Nasal cavity respiratory epithelium epithelial cell of viscerocranial mucosa (primary cell): ENCODE measurements around the gene STX3. TPM values are rescaled to one million over a fixed set of nuclear protein-coding genes. Genes with fewer than 3 reads are reported as not detected.

Source experiments
- total RNA-seq: library from RNA; depleted of rRNA; stranded (reverse); fragments of >200 nt; gene quantifications from 2 replicates; pipeline ENCODE4 v1.2.3, GENCODE V29; 2014

The STX3 gene
- 40.0 and 56.0 TPM in 2 replicates for total RNA-seq

GRCh38 chr11:59754859-59755700 is at the start of gene STX3:
Gene STX3, plus strand, starts transcription at chr11:59755376. Its CDS starts 230 bp downstream, at chr11:59755606.

GRCh38 chr11:59713745-59714144 is 41.4 kb upstream of the STX3 start, which contains the start of gene OR10V1:
Gene OR10V1, minus strand, starts transcription at chr11:59713845. Its CDS starts 0 bp downstream, at chr11:59713845.

GRCh38 chr11:59810189-59810910 is 55.2 kb downstream of the STX3 start, which contains the start of gene MRPL16:
Gene MRPL16, minus strand, starts transcription at chr11:59810778. Its CDS starts 120 bp downstream, at chr11:59810658.

GRCh38 chr11:59845399-59845798 is 90.2 kb downstream of the STX3 start, which contains the start of gene CBLIF:
Gene CBLIF, minus strand, starts transcription at chr11:59845499. Its CDS starts 46 bp downstream, at chr11:59845453.

Other genes with a start within 250 kb of the STX3 start
- not detected in 2 replicates for gene OR4D9, start 243.8 kb upstream of the STX3 start, total RNA-seq
- 55.5 and 56.4 TPM in 2 replicates for gene OSBP, start 139.6 kb upstream of the STX3 start, total RNA-seq
- 6.8 and 17.7 TPM in 2 replicates for gene PATL1, start 86.3 kb upstream of the STX3 start, total RNA-seq
- not detected in 2 replicates for gene OR10V1, start 41.5 kb upstream of the STX3 start, total RNA-seq
- 19.5 and 23.1 TPM in 2 replicates for gene MRPL16, start 55.4 kb downstream of the STX3 start, total RNA-seq
- not detected in 2 replicates for gene CBLIF, start 90.1 kb downstream of the STX3 start, total RNA-seq
- gene TCN1, start 111.1 kb downstream of the STX3 start, total RNA-seq, result 0.68 and 22.1 TPM in 2 replicates
- gene OOSP3, start 123.4 kb downstream of the STX3 start, total RNA-seq, result not detected in 2 replicates
- not detected in 2 replicates for gene OOSP1, start 183.1 kb downstream of the STX3 start, total RNA-seq
- not detected in 2 replicates for gene OOSP4A, start 208.7 kb downstream of the STX3 start, total RNA-seq